NCI-H2171 (cell line): ENCODE results near the gene UQCR11.

ENCODE experiments used
- DNase-seq: peaks from one replicate; lab custom pipeline; 2025; lab: John Stamatoyannopoulos, UW

UQCR11 gene

GRCh38 chr19:1634938-1635243, 29.6 kb upstream of the UQCR11 start:
- no peak for DNase-seq

- DNase-seq, result no peak
These were observed 29.1 kb upstream of the UQCR11 start for GRCh38 chr19:1634242-1634937.

- DNase-seq, result no peak
These were observed 28.1 kb upstream of the UQCR11 start for GRCh38 chr19:1633269-1633826.

DNA sequence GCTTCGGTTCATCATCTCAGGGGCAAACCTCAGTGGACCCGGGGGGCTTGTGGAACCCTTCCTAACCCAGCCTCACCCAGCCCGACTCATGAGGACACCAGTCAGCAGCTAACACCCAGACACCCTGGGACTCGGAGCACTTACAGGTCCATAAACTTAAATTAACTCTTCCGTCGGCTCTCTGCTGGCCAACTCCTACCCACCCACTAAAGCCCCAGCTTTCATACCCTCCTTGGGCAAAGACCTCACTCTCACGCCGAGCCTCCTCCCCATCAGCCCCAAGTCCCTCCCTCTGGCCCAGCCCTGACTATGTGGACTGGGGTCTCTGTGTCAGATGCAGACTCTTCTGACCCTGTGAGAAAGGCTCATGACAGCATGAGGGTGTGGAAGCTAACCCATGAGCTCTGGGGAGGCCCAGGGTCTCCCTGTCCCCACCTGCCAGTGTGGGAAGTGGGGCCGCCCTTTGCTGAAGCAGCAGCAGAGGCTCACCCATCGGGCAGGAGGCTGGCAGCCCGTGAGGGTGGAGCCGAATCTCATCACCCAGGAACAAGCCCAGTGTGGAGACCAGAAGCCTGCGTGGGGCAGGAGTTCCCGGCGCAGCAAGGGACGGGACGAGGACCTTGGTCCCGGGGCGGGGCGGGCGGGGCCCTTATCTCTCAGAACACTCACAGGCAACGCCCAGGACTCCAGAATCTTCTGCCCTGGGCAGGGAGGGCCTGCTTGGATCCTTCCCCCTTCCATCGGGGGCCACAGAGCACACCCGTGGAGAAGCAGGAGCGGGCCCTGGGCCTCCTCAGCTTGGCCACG, 27.4 kb upstream of the UQCR11 start:
- no peak for DNase-seq

GRCh38 chr19:1631557-1632100, 26.4 kb upstream of the UQCR11 start:
- DNase-seq, result no peak

- DNase-seq, result no peak
These were observed 25.5 kb upstream of the UQCR11 start for GRCh38 chr19:1630811-1631210.

- no peak for DNase-seq
These were observed 24.8 kb upstream of the UQCR11 start for GRCh38 chr19:1630012-1630411.

GRCh38 chr19:1629256-1629808, 24.1 kb upstream of the UQCR11 start:
- DNase-seq, result no peak

DNA sequence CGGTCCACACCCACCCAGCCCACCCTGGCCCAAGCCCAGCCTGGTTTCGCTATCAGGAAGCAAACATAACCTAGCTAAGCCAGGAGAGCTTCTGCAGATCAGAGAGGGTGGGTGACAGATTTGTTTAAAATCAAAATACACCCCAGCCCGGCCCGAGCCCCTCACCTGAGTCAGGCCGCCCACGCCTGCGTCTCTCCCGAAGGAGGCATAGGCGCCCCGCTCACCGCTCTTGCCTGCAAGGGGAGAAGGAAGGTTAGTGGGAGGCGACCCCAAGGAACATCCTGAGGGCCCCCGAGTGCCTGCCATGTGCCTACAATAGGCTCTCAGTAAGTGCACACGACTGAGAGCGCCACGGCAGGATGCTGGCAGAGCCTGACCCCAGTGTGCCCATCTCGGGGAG, 21.9 kb upstream of the UQCR11 start:
- no peak for DNase-seq

DNA sequence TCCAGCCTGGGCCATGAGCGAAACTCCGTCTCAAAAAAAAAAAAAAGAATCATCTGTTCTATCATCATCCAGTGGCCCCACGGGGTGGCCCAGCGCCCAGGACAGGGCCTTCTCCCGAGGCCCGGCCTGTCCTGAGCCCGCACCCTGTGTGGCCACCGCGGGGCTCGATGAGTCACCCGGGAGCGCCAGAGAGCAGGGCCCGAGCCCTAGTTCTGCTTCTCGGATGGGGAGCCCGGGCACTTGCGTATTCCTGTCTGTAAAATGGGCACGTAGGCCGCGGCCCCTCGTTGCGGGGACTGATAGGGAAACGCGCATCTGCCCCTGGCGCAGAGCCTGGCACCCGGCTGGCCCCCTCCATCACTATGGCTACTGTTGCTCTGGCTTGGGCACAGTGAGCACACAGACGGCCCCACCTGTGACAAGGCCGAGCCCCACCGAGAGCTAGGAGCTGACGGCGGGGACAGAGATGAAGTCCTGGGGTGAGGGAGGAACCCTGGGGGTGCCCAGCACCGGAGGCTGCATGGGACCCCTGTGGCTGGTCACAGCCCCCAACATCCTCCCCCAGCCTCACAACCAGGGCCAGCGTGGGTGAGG, 21.3 kb upstream of the UQCR11 start:
- DNase-seq, result no peak

- DNase-seq, result peak; percentile 9
These were observed 19.2 kb upstream of the UQCR11 start for GRCh38 chr19:1624458-1624857.

GRCh38 chr19:1622541-1622940, 17.3 kb upstream of the UQCR11 start:
- DNase-seq, result no peak

- no peak for DNase-seq
These were observed 16.7 kb upstream of the UQCR11 start for GRCh38 chr19:1622007-1622406.

DNA sequence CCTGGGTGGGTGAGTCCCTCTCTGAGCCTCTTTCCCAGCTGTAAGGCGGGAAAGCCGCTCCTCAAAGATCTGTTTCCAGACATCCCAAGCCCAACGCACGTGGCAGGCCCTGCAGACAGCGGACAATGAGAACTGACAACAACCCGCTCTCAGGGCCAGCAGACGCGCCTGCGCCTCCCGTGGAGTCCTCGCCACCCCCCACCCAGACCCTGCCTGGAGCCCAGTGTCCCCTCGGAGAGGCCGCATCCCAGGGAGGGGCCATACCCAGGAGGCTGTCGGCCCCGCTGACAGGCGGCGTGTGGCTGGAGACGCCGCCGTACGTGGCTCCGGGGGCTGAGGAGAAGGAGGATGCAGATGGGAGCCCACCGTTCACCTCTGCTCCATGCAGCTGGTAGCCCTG, 16.3 kb upstream of the UQCR11 start:
- DNase-seq, result no peak

DNA sequence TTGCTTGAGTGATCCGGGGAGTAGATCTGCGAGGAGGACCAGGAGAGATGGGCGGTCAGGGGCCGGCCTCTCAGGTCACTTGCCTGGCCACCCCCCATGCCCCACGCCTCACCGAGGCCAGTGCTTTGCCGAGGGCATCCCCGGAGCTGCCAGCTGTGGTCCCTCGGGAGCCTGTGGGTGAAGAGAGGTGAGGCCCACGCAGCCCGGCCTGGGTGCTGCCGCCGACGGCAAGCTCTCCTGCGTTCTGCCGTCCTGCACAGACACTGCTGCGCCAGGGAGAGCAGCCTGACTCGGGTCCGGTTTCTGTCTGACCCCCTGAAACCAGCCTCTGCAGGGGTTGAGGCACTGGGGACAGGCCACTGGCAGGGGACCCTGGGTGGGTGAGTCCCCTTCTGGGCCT, 15.8 kb upstream of the UQCR11 start:
- DNase-seq, result no peak

DNA sequence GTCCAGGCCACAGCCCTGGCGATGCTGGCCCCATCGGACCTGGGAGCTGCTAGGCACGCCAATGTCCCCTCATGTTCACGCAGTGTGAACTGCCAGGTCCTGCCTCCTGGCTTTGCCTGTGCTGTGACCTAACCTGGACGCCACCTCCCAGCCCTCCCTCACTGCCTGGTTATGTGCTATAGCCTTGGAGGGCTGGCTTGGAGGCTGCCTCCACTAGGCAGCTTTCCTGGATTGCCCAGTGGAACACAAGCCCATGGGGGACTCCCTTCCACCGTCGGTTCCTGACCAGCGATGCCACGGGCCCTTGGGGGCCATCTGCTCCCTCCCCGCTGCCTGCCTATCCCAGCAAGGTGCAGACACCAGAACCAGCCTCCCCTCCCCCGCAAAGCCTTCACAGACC, 15.2 kb upstream of the UQCR11 start:
- no peak for DNase-seq

- DNase-seq, result no peak
These were observed 14.4 kb upstream of the UQCR11 start for GRCh38 chr19:1619703-1620102.

GRCh38 chr19:1619094-1619439, 13.8 kb upstream of the UQCR11 start:
- no peak for DNase-seq

GRCh38 chr19:1618157-1619093, 13.2 kb upstream of the UQCR11 start:
- peak; percentile 27 for DNase-seq

DNA sequence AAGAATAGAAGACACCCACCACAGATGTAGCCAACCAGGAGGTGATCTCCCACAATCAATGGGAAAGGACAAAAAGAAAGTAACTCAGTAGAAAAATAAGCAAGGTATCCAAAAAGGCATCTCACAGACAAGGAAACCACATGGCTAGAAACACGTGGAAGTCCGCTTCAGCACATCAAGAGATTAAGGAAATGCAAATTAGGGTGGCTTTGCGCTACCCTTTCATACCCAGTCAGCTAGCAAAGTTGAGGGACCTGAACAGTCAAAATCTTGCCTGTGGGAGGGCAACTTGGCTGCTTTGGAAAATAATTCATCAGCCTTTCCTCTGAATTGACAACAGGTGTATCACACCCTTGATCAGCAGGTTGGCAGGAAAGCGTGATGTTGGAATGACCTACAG, 11.6 kb upstream of the UQCR11 start:
- DNase-seq, result no peak

DNA sequence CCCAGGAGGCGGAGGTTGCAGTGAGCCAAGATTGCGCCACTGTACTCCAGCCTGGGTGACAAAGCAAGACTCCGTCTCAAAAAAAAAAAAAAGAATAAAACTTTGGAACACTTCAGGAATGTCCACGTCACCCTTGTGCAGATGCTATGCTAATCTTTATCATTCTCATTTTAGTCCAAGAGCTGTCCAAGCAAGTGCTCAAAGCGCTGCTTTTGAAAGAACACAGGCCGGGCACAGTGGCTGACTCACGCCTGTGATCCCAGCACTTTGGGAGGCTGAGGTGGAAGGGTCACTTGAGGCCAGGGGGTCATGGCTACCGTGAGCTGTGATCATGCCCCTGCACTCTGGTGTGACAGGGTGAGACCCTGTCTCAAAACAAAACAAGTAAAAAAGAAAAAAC, 11.1 kb upstream of the UQCR11 start:
- no peak for DNase-seq
